Testis (tissue), 3 donors: Measurements from ENCODE around the gene NKD1. TPM values are rescaled to one million over a fixed set of nuclear protein-coding genes. Genes with fewer than 3 reads are reported as not detected.

Source experiments
- DNase-seq: peaks from one replicate; pipeline ENCODE4 v3.0.0-alpha.2; 2019
- H3K27ac ChIP-seq, 2 donors: fragments of 200-600 bp; sonication (generic); one replicate each; pipeline ENCODE4 v1.5.1; 2019
- H3K27me3 ChIP-seq: fragments of 200-600 bp; sonication (generic); one replicate; pipeline ENCODE4 v1.5.1; 2019
- H3K36me3 ChIP-seq: fragments of 200-600 bp; sonication (generic); one replicate; pipeline ENCODE4 v1.5.1; 2017; ENCODE audit warnings: low read depth; ENCODE audit errors: missing control alignments
- H3K4me1 ChIP-seq: fragments of 200-600 bp; sonication (generic); one replicate; pipeline ENCODE4 v1.5.1; 2019
- H3K4me3 ChIP-seq, 2 donors: fragments of 200-600 bp; sonication (generic); one replicate each; pipeline ENCODE4 v1.5.1; 2017 to 2019
- H3K9me3 ChIP-seq: fragments of 200-600 bp; sonication (generic); one replicate; pipeline ENCODE4 v1.5.1; 2017
- CTCF ChIP-seq, 3 experiments: fragments of 450-650 bp in 2 of 3; fragments of 200-600 bp in 1 of 3; sonication (generic) in 1 of 3; IDR thresholded peaks; one replicate each; pipeline ENCODE4 v1.5.1; 2016 to 2019; ENCODE audit warnings: antibody characterized with exemption in 3 of 3, mild to moderate bottlenecking in 2 of 3, moderate library complexity in 1 of 3
- POLR2A ChIP-seq: fragments of 450-650 bp; IDR thresholded peaks from one replicate; pipeline ENCODE4 v1.6.1; 2017; ENCODE audit warnings: antibody characterized with exemption, mild to moderate bottlenecking, moderate library complexity
- WGBS, 2 donors: methylation state at CpG; one replicate each; pipeline ENCODE4 v1.1.5; 2018; 5-methylcytosine and 5-hydroxymethylcytosine counted together
- intact Hi-C: fragments of 100-400 bp; cut with DNase I; formaldehyde crosslinking; loops from one replicate; pipeline ENCODE4 v1.15.1; 2023; ENCODE audit warnings: low total_unique reads
- polyA plus RNA-seq: library from polyadenylated mRNA; stranded (reverse); fragments of 350-450 nt; fragmentation: Illumina TruSeq; extraction: RNeasy Lipid Tissue Mini Kit (QIAGEN cat#74804); gene quantifications from one replicate; pipeline ENCODE4 v1.2.3, GENCODE V29; 2014; ENCODE audit warnings: low read depth, low replicate concordance; ENCODE audit not compliant: insufficient read depth
- total RNA-seq, 2 donors: library from RNA; depleted of rRNA; stranded (reverse); fragments of >200 nt; gene quantifications; one replicate each; pipeline ENCODE4 v1.2.3, GENCODE V29; 2016

NKD1 gene
- total and polyA plus RNA-seq, 3 donors from 2014 or later, result 5.9 to 14.4 (median 8.4) TPM

DNA sequence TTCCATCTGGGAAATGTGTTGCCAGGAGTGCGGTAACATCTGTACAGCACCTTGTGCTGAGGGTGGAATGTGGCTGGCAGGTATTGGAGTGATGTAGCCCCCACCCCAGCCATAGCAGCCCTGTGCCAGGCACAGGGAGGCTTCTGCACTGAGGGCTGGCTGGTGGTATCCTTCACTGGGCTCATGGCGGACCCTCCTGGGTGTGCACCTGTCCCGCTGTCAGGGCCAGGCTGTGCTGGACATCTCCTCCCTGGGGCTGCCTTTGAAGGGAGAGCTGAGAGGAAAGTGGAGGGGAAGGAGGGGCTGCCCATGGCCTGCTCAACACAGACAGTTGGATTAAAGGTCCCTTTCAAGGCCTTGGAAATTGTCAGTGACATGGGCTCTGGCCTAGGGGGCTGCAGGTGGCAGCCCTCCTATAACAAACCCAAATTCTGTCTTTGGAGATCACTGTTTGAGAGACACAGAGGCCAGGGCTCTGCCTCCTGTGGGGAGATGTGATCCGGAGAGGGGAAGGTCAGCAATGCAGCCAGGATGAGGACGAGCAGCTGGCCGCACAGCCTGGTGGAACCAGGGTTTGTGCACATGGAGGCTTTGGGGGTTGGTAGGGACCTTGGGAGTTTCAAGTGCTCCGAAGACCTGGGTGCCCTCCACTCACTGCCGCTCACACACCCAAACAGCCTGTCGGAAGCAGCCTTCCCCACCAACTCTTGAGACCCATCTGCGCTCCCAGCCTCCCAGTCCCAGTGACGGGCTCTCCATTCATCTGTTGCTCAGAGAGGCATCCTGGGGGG lies 22.8 kb downstream of the NKD1 start:
- WGBS, 2 donors, result 83 to 92% methylated on average over 8 to 11 of the region's 11 CpGs
- no peak for DNase-seq
- Histone ChIP-seq H3K27ac (no peak overlapping the region), H3K9me3 (no peaks in the 10 kb centered on the region), H3K36me3 (no peaks in the 10 kb centered on the region), H3K27me3 (no peaks in the 10 kb centered on the region), H3K4me3 (no peak overlapping the region), H3K4me1 (peaks cover 10% of the 10 kb centered on the region)
- no peak for TF ChIP-seq CTCF (IDR thresholded peaks at IDR 0.05)
- intact Hi-C loops, result no loop called here

- TF ChIP-seq CTCF (IDR thresholded peaks at IDR 0.05) (no peak), POLR2A (no peak)
- 93% methylated on average over 7 of the region's 7 CpGs for WGBS, 2 donors
- Histone ChIP-seq H3K4me1 (peaks cover 10% of the 10 kb centered on the region), H3K9me3 (no peaks in the 10 kb centered on the region), H3K27ac (no peak overlapping the region), H3K4me3 (no peak overlapping the region), H3K27me3 (no peaks in the 10 kb centered on the region), H3K36me3 (no peaks in the 10 kb centered on the region)
- intact Hi-C loops, result no loop called here
- no peak for DNase-seq
These were observed 23.6 kb downstream of the NKD1 start for GRCh38 chr16:50571786-50572185.

DNA sequence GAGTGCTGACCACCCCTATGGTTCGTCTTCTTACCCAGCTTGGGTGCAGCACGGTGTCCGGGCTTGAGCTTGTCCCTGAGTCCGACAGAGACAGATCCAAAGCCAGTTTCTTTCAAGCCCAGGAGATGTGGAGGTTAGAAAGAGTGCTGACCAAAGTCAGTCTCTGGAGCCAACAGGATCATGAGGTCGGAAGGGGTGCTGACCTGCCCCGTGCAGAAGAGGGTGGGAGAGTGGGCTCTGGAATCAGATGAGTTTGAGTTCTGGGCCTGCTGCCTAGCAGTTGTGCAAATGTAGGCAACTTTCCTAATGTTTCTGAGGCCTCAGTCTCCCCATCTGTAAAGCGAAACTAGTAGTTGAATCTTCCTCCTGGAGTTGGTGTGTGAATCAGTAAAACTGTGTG lies 24.5 kb downstream of the NKD1 start:
- Histone ChIP-seq H3K36me3 (no peaks in the 10 kb centered on the region), H3K27me3 (no peaks in the 10 kb centered on the region), H3K27ac (no peak overlapping the region), H3K4me3 (no peak overlapping the region), H3K9me3 (no peaks in the 10 kb centered on the region), H3K4me1 (peaks cover 10% of the 10 kb centered on the region)
- TF ChIP-seq POLR2A, result no peak
- no peak for TF ChIP-seq CTCF (IDR thresholded peaks at IDR 0.05)
- WGBS, 2 donors, result 70 to 79% methylated on average over 7 of the region's 7 CpGs
- intact Hi-C loops, result no loop called here
- no peak for DNase-seq

- H3K4me3 ChIP-seq, result no peak overlapping the region
- no peaks in the 10 kb centered on the region for H3K36me3 ChIP-seq
- DNase-seq, result no peak
- TF ChIP-seq CTCF (IDR thresholded peaks at IDR 0.05), result no peak
- TF ChIP-seq POLR2A, result no peak
- whole genome bisulfite sequencing, 2 donors, result 80 to 82% methylated on average over 5 of the region's 5 CpGs
- H3K27ac ChIP-seq, result no peak overlapping the region
- no peaks in the 10 kb centered on the region for H3K27me3 ChIP-seq
- H3K4me1 ChIP-seq, result peaks cover 10% of the 10 kb centered on the region
- intact Hi-C loops, result no loop called here
- no peaks in the 10 kb centered on the region for H3K9me3 ChIP-seq
These were observed 25.1 kb downstream of the NKD1 start for GRCh38 chr16:50573279-50573678.
